ENCODE results near the gene UBE2L3.
"Not testable (repeated sequence)": the region's sequence is repeated elsewhere in the genome, so short reads cannot be mapped to it uniquely, and the experiment has no call there.

UBE2L3 gene

DNA sequence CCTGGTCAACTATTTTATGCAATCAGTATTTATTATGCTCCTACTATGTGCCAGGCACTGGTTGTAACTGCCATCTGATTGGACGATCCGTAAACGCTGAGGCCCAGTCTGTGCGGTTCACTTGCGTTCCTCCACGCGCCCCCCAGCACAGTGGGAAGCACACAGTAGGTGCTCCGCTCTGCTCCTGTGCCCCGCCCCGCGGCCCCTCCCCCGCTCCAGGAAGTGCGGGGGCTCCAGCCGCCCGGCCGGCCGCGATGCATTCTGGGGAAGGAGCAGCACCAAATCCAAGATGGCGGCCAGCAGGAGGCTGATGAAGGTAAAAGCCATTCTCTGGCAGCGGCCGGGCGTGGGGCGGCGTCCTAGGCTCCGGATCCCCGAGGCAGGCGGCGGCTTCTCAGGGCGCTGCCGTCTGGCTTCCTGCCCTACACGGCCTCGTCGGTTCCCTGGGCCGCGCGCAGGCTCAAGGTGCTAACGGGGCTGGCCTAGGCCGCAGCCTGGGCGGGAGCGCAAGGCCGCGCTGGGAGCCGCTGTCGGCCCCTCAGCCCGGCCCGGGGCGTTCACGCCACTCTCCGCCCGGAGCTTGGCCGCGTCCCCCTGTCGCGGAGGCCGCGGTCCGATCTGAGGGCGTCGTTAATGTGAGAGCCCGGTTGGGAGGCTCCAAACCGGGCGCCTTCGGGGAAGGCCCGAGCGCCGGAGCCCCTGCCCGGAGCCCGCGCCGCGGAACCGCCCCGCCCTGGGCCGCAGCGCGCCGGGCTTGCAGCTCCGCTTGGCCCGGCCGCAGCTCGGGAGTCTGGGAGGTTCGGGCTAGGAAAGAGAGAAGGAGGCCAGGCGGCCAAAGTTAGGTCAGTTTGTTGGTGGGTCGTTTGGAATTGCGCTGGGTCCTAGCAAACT is at the start of gene UBE2L3:
UBE2L3 (plus strand) TSS at position 259 of the 891 bp plus-strand sequence; CDS start at position 290, 31 bp downstream.
- peak; percentile 87 for DNase-seq

DNA sequence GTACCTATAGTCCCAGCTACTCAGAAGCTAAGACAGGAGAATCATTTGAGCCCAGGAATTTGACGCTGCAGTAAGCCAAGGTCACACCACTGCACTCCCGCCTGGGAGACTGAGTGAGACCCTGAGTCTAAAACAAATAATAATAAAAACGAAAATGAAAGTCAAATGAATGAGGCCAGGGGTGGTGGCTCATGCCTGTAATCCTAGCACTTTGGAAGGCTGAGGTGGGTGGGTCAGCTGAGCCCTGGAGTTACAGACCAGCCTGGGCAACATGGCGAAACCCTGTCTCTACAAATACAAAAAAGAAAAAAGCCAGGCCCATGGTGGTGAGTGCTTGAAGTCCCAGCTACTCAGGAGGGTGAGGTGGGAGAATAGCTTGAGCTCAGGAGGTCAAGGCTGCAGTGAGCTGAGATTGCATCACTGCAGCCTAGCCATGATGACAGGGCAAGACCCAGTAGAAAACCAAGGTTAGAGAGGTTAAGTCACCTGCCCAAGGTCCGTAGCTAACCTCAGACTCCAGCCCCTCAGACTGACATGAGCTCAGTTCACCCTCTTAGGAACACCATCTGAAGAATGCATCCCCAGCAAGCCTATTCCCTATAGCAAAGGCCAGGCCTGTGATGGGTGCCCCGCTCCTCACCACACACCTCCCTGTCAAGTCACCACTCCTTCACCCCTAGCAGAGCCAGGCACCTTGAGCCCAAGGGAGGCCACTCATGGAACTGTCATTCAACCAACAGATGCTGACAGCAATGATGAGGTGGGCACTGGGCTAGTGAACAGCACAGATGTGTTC is 40.6 kb upstream of the UBE2L3 start:
- DNase-seq: not testable (repeated sequence)

GRCh38 chr22:21531525-21531924 is 36.0 kb upstream of the UBE2L3 start:
- not testable (repeated sequence) for DNase-seq

- not testable (repeated sequence) for DNase-seq
These were observed 34.5 kb upstream of the UBE2L3 start for GRCh38 chr22:21532863-21533648.

DNA sequence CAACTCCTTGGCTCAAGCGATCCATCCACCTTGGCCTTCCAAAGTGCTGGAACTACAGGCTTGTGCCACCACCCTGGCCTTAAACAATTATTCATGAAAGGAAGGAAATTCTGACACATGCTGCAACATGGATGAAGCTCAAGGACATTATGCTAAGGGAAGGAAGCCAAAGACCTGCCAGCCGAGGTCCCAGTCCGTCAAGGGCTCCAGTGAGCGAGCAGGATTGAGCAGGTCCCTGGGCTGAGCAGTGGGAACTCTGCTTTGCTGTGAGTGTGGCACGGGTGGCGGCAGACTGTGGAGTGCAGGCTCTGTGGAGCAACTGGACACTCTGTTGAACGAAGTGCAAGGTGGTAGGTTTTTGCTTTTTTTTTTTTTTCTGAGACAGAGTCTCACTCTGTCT is 27.7 kb upstream of the UBE2L3 start:
- not testable (repeated sequence) for DNase-seq

DNA sequence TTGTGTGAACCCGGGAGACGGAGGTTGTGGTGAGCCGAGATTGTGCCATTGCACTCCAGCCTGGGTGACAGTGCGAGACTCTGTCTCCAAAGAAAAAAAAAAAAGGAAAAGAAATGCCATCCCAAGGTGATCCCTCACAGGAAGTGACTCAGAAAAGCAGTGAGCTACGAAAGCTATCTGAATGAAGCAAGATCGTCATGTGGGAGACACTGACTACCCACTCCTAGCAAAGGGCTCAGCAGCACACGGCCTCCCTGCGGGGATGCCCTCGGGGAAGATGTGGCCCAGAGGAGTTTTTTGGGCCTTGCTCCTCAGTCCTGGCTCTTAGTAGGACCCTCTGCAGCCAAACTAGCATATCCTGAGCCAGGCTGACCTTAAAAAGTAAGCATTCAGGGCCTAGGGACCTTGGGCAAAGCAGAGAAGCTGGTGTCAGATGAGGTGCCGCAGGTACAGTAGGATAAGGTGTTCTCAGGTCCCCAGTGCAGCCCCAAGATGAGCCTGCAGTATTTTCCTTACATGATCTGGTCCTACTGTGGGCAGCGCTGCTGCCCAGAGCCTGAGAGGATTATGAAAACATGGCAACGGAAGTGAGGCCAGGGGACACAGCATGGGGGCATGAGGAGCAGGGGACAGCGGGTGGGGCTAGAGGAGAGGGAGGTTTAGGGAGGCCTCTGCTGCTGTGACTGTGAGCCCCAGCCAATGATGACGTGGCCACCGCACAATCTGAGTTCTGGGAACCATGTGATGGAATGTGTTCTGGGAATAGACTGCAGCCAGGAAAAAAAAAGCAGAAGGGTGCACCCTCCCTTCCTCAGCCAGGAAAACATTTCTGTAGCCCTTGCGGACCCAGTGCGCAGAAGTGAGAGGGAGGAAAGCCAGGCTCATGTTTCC is 22.8 kb upstream of the UBE2L3 start:
- not testable (repeated sequence) for DNase-seq

- DNase-seq: not testable (repeated sequence)
These were observed 18.0 kb upstream of the UBE2L3 start for GRCh38 chr22:21549558-21549957.

- not testable (repeated sequence) for DNase-seq
These were observed 17.4 kb upstream of the UBE2L3 start for GRCh38 chr22:21550008-21550677.

DNA sequence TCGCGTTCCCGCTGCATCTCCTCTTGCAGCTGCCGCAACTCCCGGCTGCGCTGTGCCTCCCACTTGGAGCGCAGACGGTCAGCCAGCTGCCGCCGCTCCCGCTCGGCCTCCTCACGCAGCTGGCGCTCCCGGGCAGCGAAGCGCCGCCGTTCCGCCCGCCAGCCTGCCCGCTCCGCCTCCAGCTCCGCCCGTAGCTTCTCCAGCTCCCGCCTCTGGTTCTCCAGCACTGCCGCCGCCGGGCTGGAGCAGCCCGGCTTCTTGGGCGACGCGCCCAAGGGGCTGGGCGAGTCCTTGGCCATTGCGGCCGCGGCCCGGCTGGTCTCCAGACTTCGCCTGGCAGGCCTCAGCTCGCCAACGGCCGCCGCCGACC is 16.9 kb upstream of the UBE2L3 start:
- DNase-seq: not testable (repeated sequence)

- DNase-seq: not testable (repeated sequence)
These were observed 16.2 kb upstream of the UBE2L3 start, which contains the start of gene RIMBP3C for GRCh38 chr22:21551361-21551760. Gene RIMBP3C, minus strand, starts transcription at chr22:21551461. Its CDS starts 485 bp downstream, at chr22:21550976.

GRCh38 chr22:21559345-21560125 is 8.0 kb upstream of the UBE2L3 start:
- DNase-seq: not testable (repeated sequence)

- not testable (repeated sequence) for DNase-seq
These were observed 6.9 kb upstream of the UBE2L3 start for GRCh38 chr22:21560657-21561056.

DNA sequence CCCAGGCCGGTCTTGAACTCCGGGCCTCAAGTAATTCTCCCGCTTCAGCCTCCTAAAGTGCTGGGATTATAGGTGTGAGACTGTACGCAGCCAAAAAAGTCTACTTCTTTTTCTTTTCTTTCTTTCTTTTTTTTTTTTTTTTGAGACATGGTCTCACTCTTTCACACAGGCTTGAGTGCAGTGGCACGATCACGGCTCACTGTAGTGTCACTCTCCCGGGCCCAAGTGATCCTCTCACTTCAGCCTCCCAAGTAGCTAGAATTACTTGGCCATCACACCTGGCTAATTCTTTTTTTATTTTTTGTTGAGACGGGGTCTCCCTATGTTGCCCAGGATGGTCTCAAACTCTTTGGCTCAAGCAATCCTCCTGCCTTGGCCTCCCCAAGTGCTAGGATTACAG is 3.6 kb upstream of the UBE2L3 start:
- DNase-seq: no peak

DNA sequence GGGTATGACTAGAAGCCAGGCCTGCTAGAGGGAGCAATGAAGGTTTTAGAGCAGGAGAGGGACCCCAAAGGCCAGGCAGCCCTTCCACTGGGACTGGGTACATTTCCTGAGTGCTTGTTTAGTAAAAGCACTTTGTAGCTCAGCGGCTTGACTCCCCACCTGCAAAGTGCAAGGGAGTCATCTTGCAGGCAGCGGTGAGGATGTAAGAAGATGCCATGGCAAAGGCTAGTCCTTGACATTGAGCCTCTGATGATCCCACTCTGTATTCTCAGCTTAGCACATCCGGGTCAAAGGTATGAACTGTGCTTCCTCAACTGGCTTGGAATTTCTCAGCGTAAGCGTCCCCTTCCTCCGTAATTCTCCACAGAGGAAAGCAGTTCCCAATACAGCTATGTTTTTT is 3.1 kb upstream of the UBE2L3 start:
- DNase-seq: no peak

GRCh38 chr22:21568347-21569075 is 997 bp downstream of the UBE2L3 start:
- peak; percentile 31 for DNase-seq

DNA sequence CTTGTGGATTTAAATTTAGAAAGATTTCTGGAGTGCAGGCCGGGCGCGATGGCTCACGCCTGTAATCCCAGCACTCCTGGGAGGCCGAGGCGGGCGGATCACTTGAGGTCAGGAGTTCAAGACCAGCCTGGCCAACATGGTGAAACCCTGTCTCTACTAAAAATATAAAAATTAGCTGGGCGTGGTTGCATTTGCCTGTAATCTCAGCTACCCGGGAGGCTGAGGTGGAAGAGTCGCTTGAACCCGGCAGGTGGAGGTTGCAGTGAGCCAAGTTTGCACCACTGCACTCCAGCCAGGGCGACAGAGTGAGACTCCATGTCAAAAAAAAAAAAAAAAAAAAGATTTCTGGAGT is 1.5 kb downstream of the UBE2L3 start:
- DNase-seq: not testable (repeated sequence)

DNA sequence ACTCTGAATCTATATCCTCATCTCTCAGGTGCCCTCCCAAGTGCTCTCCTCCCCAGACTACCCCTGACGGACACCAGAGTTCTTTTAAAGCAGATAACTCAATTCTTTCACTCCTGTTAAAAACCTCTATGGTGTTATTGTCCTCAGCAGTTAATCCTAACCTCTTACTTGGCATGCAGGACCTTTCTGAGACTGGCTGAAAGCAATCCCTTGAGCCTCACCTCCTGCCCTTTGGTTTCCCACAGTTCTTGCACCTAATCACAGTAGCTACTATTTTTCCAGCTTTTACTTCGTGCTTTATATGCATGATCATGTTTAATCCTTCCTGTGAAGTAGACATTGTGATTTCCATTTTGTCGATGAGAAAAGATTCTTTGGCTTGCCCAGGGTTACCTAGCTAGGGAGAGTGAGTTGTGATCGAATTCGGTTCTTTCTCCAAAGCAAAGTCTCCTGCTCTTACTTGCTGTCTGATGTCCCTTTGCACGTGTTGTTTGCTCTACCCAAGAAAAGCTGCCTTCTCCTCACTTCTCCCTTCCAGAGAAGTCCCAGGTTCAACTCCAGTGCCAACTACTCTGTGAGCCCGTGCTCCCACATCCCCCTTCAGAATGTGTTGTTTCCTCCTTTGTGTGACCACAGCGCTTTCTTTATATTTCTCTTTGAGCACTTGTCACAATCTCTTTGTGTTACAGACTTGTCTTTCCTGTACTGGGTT is 2.1 kb downstream of the UBE2L3 start:
- peak; percentile 79 for DNase-seq

GRCh38 chr22:21570398-21570797 is 2.9 kb downstream of the UBE2L3 start:
- DNase-seq: peak; percentile 41

DNA sequence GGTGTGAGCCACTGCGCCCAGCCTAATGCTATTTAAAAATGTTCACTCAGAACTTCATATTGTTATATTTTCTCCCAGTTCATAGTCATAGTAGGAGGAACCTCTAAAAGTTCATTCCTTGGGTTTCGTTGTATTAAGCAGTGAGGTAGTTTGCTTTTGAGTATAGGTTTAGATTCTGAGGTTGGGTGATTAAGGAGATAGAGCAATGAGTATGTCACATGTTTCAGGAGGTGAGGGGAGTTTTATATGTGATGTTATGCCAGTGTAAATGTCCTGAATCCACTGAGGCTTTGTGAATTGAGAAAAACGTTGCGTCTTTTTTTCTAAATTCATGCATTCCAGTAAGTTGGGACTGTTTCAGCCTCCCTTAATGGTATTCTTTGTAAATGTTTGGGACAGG is 4.2 kb downstream of the UBE2L3 start:
- no peak for DNase-seq
